Left hindlimb (tissue), 1 donor: ENCODE results near the gene ZDHHC9.

Source experiments
- DNase-seq: peaks from one replicate; pipeline ENCODE4 v3.0.0-alpha.2; 2018

Gene ZDHHC9

GRCh38 chrX:129785160-129785947, 58.3 kb downstream of the ZDHHC9 start:
- DNase-seq, result no peak

GRCh38 chrX:129784371-129784770, 59.3 kb downstream of the ZDHHC9 start:
- DNase-seq, result no peak

- DNase-seq, result no peak
These were observed 60.4 kb downstream of the ZDHHC9 start for GRCh38 chrX:129783291-129783713.

- no peak for DNase-seq
These were observed 61.0 kb downstream of the ZDHHC9 start for GRCh38 chrX:129782706-129783105.

GRCh38 chrX:129781680-129782495, 61.8 kb downstream of the ZDHHC9 start:
- DNase-seq, result no peak

- DNase-seq, result no peak
These were observed 62.5 kb downstream of the ZDHHC9 start for GRCh38 chrX:129781134-129781672.

- DNase-seq, result no peak
These were observed 63.1 kb downstream of the ZDHHC9 start for GRCh38 chrX:129780441-129781105.

GRCh38 chrX:129779747-129780146, 63.9 kb downstream of the ZDHHC9 start, which contains the start of gene SASH3:
Gene SASH3, plus strand, starts transcription at chrX:129779949. Its CDS starts 149 bp downstream, at chrX:129780098.
- no peak for DNase-seq

GRCh38 chrX:129779086-129779672, 64.5 kb downstream of the ZDHHC9 start:
- DNase-seq, result no peak

GRCh38 chrX:129777218-129778030, 66.3 kb downstream of the ZDHHC9 start:
- no peak for DNase-seq

- DNase-seq, result no peak
These were observed 69.8 kb downstream of the ZDHHC9 start for GRCh38 chrX:129773649-129774458.

- peak; percentile 54 for DNase-seq
These were observed 70.8 kb downstream of the ZDHHC9 start for GRCh38 chrX:129772796-129773431.

- no peak for DNase-seq
These were observed 72.3 kb downstream of the ZDHHC9 start for GRCh38 chrX:129771266-129771995.

- no peak for DNase-seq
These were observed 74.1 kb downstream of the ZDHHC9 start for GRCh38 chrX:129769467-129770154.

GRCh38 chrX:129768586-129769466, 74.9 kb downstream of the ZDHHC9 start:
- DNase-seq, result no peak

GRCh38 chrX:129768186-129768585, 75.5 kb downstream of the ZDHHC9 start:
- DNase-seq, result no peak

- DNase-seq, result no peak
These were observed 80.0 kb downstream of the ZDHHC9 start for GRCh38 chrX:129763666-129764065.

GRCh38 chrX:129762448-129762847, 81.2 kb downstream of the ZDHHC9 start:
- DNase-seq, result no peak
